ENCODE measurements around the gene NUDCD3.

DNA sequence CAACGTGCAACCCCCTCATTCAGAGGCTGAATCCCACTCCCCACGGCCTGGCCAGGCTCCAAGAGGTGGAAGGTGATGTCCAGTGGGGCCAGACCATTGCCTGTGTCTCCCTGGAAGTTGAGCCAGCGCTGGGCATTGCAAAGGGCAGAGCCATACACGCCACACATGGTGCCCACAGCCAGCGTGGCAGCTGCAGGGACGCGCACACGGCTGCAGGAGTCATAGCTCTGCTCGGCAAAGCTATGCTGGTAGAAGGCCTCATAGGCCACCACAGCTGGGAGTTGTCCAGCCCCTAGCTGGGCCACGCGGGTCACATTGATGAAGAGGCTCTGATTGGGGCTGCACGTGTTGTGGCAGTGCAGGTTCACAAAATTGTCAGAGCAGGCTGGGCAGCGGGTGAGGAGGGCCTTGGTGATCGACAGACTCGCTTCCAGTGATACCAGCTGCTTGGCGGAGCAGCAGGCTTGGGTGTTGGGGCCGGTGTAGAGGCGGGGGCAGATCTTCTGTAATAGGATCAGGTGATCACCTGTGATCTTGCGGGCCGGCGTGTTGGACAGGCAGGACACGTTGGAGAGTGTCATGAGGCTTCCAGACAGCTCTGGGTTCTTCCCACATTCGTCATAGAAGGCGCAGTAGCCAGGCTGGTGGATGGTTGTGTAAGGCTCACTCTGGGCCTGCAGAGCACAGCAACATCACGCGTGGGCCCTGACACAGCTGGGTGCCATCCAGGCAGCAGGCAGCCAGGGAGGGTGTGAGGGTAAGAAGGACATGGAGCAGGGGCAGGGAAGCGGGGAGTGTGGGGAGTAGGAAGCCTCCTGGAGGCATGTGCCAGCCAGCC lies 49.4 kb upstream of the NUDCD3 start:
- TF ChIP-seq, protein P1, sequence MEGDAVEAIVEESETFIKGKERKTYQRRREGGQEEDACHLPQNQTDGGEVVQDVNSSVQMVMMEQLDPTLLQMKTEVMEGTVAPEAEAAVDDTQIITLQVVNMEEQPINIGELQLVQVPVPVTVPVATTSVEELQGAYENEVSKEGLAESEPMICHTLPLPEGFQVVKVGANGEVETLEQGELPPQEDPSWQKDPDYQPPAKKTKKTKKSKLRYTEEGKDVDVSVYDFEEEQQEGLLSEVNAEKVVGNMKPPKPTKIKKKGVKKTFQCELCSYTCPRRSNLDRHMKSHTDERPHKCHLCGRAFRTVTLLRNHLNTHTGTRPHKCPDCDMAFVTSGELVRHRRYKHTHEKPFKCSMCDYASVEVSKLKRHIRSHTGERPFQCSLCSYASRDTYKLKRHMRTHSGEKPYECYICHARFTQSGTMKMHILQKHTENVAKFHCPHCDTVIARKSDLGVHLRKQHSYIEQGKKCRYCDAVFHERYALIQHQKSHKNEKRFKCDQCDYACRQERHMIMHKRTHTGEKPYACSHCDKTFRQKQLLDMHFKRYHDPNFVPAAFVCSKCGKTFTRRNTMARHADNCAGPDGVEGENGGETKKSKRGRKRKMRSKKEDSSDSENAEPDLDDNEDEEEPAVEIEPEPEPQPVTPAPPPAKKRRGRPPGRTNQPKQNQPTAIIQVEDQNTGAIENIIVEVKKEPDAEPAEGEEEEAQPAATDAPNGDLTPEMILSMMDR (IDR thresholded peaks at IDR 0.05) = no peak
- no peak for TF ChIP-seq POLR2A (IDR thresholded peaks at IDR 0.05)
